Activated CD4-positive, alpha-beta memory T cell treated with anti-CD3 and anti-CD28 coated beads, Interleukin-2, amount 10 ng/mL, durations not matched to agents 7 days and 5 days (primary cell): ENCODE results near the gene USF2. TPM values are rescaled to one million over a fixed set of nuclear protein-coding genes. Genes with fewer than 3 reads are reported as not detected.
"Not testable (repeated sequence)": the region's sequence is repeated elsewhere in the genome, so short reads cannot be mapped to it uniquely, and the experiment has no call there.

ENCODE experiments used
- CTCF ChIA-PET: fragments of 350-600 bp; sonication (Branson Sonifier 250); formaldehyde crosslinking; loops from one replicate; lab custom pipeline; 2021; ENCODE audit warnings: antibody characterized with exemption, inconsistent platforms; lab: Charles Lee
- POLR2A ChIA-PET: fragments of 350-600 bp; sonication (Branson Sonifier 250); formaldehyde crosslinking; loops from one replicate; lab custom pipeline; 2021; ENCODE audit warnings: antibody characterized with exemption; lab: Charles Lee
- DNase-seq: peaks from one replicate; pipeline ENCODE4 v3.0.0-alpha.2; 2020
- H3K27ac Mint-ChIP-seq: one replicate; pipeline ENCODE4 v1.8.0; 2021; ENCODE audit warnings: mild to moderate bottlenecking, mixed read lengths
- H3K27me3 Mint-ChIP-seq: one replicate; pipeline ENCODE4 v1.8.0; 2021; ENCODE audit warnings: mixed read lengths
- H3K36me3 Mint-ChIP-seq: one replicate; pipeline ENCODE4 v1.8.0; 2021; ENCODE audit warnings: low read depth, mixed read lengths
- H3K4me1 Mint-ChIP-seq: one replicate; pipeline ENCODE4 v1.8.0; 2021; ENCODE audit warnings: mixed read lengths
- H3K4me3 Mint-ChIP-seq: one replicate; pipeline ENCODE4 v1.8.0; 2021; ENCODE audit warnings: mild to moderate bottlenecking, mixed read lengths
- H3K9me3 Mint-ChIP-seq: one replicate; pipeline ENCODE4 v1.8.0; 2021; ENCODE audit warnings: mixed read lengths
- total RNA-seq, 2 experiments: library from RNA; stranded (reverse); gene quantifications; one replicate each; pipeline ENCODE4 v1.2.3, GENCODE V29; 2021

Gene USF2, protein sequence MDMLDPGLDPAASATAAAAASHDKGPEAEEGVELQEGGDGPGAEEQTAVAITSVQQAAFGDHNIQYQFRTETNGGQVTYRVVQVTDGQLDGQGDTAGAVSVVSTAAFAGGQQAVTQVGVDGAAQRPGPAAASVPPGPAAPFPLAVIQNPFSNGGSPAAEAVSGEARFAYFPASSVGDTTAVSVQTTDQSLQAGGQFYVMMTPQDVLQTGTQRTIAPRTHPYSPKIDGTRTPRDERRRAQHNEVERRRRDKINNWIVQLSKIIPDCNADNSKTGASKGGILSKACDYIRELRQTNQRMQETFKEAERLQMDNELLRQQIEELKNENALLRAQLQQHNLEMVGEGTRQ
- 100 to 1,000 TPM; 164 to 172 TPM for total RNA-seq

DNA sequence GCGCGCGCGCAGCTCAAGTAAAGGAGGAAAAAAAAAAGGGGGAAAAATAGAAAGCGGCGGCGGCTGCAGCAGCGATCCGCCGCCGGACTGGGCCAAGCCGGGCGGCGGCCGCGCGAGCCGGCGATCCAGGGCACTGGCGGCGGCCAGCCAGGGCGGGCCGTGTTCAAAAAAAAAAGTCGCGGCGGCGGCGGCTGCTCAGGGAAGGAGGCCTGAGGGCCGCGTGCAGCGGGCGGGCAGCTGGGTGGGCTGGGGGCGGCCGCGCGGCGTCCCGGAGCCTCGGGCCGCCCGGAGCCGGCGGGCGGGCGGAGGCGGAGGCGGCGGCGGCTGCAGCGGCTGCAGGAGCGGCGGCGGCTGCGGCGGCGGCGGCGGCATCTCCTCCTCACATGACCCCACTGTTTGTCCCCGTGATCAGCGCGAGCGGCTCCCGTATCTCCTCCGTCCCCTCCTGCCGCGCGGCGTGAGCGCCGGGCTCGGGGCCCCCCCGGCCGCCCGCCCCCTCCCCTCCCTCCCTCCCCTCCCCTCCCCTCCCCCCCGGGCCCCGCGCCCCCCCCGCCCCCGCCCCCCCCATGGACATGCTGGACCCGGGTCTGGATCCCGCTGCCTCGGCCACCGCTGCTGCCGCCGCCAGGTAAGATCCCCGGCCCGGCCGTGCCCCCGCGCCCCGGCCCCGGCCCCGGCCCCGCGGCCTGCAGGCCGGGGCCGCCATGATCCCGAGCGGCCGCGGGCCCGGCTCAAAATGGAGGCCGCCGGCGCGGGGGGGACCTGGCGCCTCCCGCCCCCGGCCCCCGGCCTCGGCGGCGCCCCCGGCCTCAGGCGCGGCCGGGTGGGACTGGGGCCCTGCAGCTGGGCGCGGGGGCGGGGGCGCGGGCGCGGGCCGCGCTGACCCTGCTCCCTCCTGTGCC, at the start of gene USF2:
Gene USF2 (plus strand): TSS at position 427 of the 902 bp plus-strand sequence. CDS start 140 bp downstream, at position 567.
- CTCF ChIA-PET, result interaction anchor here (0.6 to 2.2 kb wide), 5 partner anchors 126 to 279 kb away, joined by 3 to 10 read pairs (median 3); partner anchors contain the start of gene FXYD7
- Mint-ChIP-seq H3K36me3 (peaks cover 53% of the 10 kb centered on the region), H3K27ac (peak within 1 kb of the TSS; percentile 88), H3K4me3 (peak within 1 kb of the TSS; percentile 91), H3K27me3 (no peaks in the 10 kb centered on the region), H3K4me1 (peaks cover 34% of the 10 kb centered on the region), H3K9me3 (no peaks in the 10 kb centered on the region)
- DNase-seq, result peak; percentile 71
- POLR2A ChIA-PET, result interaction anchor here (0.6 to 5.0 kb wide), 12 partner anchors 10 to 127 kb away, joined by 3 to 28 read pairs (median 5); partner anchors contain the start of genes FXYD5 and FXYD7

DNA sequence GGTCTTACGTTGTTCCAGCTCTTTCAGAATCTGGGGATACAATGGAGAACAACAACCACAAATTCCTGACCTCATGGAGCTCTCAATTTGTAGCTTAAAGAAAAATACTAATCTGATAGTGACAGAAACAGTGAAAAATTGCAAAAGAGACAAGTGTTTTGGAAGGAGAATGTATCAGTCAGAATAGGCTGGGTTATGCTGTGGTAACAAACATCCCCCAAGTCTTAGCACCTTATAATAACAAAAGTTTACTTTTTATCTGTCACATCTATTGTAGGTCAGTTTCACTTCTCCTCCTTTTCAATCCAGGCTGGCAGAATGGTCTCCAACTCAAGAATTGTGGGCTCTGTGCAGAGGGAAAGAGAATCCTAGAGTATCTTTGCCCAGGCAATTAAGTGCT, 49.8 kb upstream of the USF2 start:
- Mint-ChIP-seq H3K9me3 (peaks cover 17% of the 10 kb centered on the region), H3K4me3 (no peak overlapping the region), H3K4me1 (peaks cover 49% of the 10 kb centered on the region), H3K27me3 (no peaks in the 10 kb centered on the region), H3K27ac (no peak overlapping the region), H3K36me3 (peaks cover 11% of the 10 kb centered on the region)
- CTCF ChIA-PET, result no interaction called here
- POLR2A ChIA-PET, result interaction anchor here (2.5 kb wide), 1 partner anchor 12 kb away, joined by 11 read pairs; no protein-coding TSS in a partner anchor
- no peak for DNase-seq

DNA sequence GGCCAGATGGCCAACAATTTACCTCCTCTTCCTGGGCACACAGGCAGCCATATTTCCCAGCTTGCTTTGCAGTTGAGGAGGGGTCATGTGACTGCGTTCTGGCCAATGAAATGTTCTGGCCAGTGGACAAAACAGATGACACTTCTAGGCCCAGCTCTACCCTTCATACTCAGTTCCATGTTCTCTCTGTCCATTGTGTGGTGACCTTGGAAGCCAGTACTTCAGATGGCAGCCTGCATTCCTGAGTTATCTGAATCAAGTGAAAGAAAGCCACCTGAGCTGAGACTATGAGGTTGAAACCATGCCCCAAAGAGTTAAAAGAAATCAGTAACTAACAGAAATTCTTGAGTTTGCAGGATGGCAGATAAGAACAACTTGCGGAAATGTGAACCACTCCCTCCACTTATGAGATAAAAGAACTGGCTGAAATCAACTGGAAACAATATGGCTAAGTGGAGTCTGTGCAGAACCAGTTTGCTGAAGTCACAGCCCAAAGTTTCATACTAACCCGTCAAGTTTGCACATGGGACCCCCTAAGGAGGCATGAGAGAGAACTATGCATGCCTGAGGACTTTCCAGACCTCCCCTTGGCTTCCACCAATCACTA, 48.3 kb upstream of the USF2 start:
- peak; percentile 15 for DNase-seq
- CTCF ChIA-PET, result no interaction called here
- H3K4me3 Mint-ChIP-seq, result no peak overlapping the region
- POLR2A ChIA-PET, result interaction anchor here (0.9 to 1.2 kb wide), 2 partner anchors 8 to 79 kb away, joined by 3 to 6 read pairs; no protein-coding TSS in a partner anchor
- peaks cover 17% of the 10 kb centered on the region for H3K9me3 Mint-ChIP-seq
- H3K27me3 Mint-ChIP-seq, result no peaks in the 10 kb centered on the region
- H3K27ac Mint-ChIP-seq, result peak overlapping the region; percentile 41
- H3K36me3 Mint-ChIP-seq, result peaks cover 9% of the 10 kb centered on the region
- peaks cover 38% of the 10 kb centered on the region for H3K4me1 Mint-ChIP-seq

DNA sequence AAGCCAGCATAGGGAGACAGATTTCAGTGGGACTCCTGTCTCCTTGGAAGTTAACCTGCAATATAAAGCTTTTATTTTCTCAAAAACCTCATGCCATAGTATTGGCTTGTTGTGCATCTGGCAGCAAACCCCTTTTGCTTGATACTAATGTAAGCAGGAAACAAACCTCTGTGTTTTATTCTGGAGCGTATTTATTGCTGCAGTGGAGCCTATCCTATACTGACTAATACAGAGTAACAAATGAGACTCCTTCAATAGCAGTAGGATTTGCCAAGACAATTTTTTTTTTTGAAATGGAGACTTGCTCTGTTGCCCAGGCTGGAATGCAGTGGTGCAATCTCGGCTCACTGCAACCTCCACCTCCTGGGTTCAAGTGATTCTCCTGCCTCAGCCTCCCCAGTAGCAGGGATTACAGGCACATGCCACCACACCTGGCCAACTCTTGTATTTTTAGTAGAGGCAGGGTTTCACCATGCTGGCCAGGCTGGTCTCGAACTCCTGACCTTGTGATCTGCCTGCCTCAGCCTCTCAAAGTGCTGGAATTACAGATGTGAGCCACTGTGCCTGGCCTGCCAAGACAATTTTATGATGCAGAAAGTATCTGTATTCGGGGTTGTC, 47.7 kb upstream of the USF2 start:
- H3K27me3 Mint-ChIP-seq, CTCF ChIA-PET, H3K4me3 Mint-ChIP-seq, H3K36me3 Mint-ChIP-seq: not testable (repeated sequence)
- DNase-seq, result peak; percentile 4
- Mint-ChIP-seq H3K4me1 (peaks cover 37% of the 10 kb centered on the region), H3K9me3 (peaks cover 17% of the 10 kb centered on the region), H3K27ac (peak overlapping the region; percentile 41)
- POLR2A ChIA-PET, result interaction anchor here (0.9 to 1.2 kb wide), 2 partner anchors 9 to 80 kb away, joined by 3 to 6 read pairs; no protein-coding TSS in a partner anchor

DNA sequence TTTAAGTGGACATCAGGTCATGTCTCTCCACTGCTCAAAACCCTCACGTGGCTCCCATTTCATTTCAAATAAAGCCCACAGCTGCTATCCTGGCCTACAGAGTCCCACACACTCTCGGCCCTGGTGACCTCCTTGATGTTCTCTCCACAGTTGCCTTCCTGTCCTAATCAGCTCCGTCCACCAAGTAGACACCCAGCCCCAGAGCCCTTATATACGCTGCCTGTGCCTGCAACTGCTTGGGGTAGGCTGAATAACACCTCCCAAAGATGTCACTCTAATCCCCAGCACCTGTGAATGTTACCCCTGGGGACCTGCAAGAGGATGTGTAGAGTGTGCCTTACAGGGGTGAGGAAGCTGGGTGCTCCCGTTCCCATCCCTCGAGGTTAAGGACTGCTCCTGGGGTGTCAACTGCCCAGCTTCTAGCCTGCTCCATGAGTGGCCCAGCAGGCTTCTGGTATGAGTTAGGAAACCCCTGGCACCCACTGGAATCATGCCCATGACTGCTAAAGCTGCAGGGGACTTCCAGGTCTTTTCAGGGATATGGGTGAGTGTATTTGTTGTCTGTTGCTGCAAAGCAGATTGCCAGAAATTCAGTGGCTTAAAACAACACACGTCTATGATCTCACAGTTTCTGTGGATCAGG, 46.3 kb upstream of the USF2 start:
- peaks cover 17% of the 10 kb centered on the region for H3K9me3 Mint-ChIP-seq
- H3K27me3 Mint-ChIP-seq, result no peaks in the 10 kb centered on the region
- no peak overlapping the region for H3K4me3 Mint-ChIP-seq
- H3K36me3 Mint-ChIP-seq, result peaks cover 8% of the 10 kb centered on the region
- no peak overlapping the region for H3K27ac Mint-ChIP-seq
- H3K4me1 Mint-ChIP-seq, result peaks cover 28% of the 10 kb centered on the region
- CTCF ChIA-PET, result no interaction called here
- POLR2A ChIA-PET, result interaction anchor here (1.2 to 1.4 kb wide), 3 partner anchors 8 to 16 kb away, joined by 4 to 7 read pairs (median 5); no protein-coding TSS in a partner anchor
- DNase-seq, result peak; percentile 13

DNA sequence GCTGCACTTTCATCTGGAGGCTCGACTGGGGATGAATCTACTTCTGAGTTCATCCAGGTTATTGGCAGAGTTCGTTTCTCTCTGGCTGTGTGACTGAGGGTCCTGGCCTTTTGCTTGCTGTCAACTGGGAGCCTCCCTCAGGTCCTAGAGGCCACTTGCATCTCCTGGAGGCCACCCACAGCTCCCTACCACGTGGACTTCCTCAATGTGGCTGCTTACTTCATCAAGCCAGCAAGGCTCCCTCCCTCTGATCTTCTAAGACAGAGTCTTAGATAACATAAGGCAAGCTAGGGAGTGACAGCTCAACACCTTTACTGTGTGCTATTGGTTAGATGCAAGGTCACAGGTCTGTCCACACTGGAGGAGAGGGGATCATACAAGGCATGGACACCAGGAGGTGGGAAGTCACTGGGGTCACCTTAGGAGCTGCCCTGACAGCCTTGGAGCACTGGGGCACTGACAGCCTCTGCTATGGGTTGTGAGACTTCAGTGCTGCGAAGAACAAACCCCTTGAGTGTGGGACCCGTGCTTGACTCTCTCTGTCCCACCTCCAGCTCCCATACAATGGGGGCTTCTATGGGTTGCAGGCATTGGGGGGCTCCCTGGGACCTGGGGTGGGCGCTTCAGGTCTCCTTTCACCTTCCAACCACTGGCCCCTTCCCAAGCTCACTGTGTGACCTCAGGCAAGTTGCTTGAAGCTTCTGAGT, 45.5 kb upstream of the USF2 start:
- H3K27ac Mint-ChIP-seq, result no peak overlapping the region

DNA sequence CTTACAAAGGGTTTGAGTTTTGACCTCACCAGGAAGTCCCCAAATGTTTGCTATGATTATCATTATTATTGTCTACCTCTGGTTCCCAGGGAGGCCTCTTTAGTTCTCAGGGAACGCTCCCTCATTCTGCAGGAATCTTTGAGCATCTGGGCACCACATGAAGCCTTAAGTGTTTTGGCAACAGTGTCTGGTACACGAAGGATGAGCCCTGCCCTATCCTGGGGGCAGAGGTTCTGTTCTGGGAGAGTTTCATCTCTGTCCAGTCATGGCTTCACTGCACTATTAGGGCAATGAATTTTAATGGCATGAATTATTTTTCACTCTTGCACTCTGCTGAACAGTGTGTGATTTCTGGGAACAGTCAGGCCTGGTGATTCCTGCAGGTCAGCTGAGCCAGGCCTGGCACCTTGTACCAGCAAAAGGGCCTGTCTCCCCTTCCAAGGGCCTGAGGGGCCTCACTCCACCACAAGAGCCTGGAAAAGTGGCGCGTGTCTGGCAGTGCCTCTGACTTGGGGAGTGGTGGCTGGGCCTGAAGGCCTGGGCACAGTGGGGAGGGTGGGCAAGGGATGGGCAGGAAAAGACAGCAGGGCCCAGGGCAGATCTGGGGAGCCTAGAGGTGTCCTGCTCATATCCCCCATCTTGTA, 44.8 kb upstream of the USF2 start:
- no peaks in the 10 kb centered on the region for H3K27me3 Mint-ChIP-seq
- POLR2A ChIA-PET, result interaction anchor here (1.4 kb wide), 2 partner anchors 10 to 12 kb away, joined by 5 to 7 read pairs; no protein-coding TSS in a partner anchor
- CTCF ChIA-PET, result no interaction called here
- H3K4me1 Mint-ChIP-seq, result peaks cover 26% of the 10 kb centered on the region
- H3K9me3 Mint-ChIP-seq, result peaks cover 13% of the 10 kb centered on the region
- no peak overlapping the region for H3K27ac Mint-ChIP-seq
- no peak overlapping the region for H3K4me3 Mint-ChIP-seq
- DNase-seq, result peak; percentile 5
- H3K36me3 Mint-ChIP-seq, result peaks cover 6% of the 10 kb centered on the region

More for the DNA sequence above, 45.5 kb upstream of the USF2 start:
- DNase-seq, result peak; percentile 13
- POLR2A ChIA-PET, result interaction anchor here (1.2 to 1.4 kb wide), 3 partner anchors 9 to 17 kb away, joined by 4 to 7 read pairs (median 5); no protein-coding TSS in a partner anchor
- Mint-ChIP-seq H3K27me3 (no peaks in the 10 kb centered on the region), H3K4me1 (peaks cover 26% of the 10 kb centered on the region), H3K9me3 (peaks cover 17% of the 10 kb centered on the region), H3K36me3 (peaks cover 8% of the 10 kb centered on the region), H3K4me3 (no peak overlapping the region)
- CTCF ChIA-PET, result no interaction called here

DNA sequence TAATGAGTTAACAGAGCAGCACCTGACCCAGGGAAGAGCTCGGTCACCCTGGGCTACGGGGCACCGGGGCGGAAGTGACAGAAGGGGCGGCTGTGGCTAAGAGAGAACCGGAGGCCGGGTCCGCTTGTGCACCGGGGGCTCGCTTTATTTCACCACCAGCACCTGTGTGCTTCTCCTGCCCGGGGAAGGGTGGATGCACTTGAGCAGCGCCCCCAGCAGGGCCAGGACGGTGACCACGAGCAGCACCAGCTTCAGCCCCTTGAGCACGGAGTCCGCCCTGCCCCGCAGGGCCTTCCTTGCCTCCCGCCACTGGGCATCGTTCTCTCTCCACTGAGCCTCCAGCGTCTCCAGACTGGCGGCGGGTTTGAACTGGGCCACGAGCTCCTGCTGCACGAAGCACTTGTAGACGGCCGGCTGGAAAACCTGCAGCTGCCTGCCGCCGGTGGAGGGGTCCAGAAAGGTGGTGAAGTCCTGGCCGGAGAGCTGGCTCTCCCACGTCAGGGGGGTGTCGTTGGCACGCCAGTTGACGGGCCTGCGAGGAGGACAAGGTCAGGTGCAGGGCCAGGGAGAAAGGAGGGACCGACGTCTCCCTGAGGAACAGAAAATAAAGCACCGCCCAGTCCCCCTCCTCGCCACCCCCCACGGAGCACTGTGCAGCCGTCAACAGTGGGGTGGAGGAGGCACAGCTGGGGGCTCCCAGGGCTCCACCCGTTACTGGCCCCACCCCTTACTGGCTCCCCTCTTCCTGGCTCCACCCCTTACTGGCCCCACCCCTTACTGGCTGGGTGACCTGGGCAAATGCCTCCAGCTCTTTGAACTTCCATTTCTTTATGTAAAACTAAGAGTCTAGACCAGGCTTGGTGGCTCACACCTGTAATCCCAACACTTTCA, 43.8 kb upstream of the USF2 start:
- Mint-ChIP-seq H3K4me1 (peaks cover 21% of the 10 kb centered on the region), H3K9me3 (peaks cover 7% of the 10 kb centered on the region), H3K27ac (no peak overlapping the region), H3K4me3 (no peak overlapping the region), H3K36me3 (no peaks in the 10 kb centered on the region), H3K27me3 (peaks cover 2% of the 10 kb centered on the region)
- ChIA-PET CTCF (no interaction called here), POLR2A (interaction anchor here (1.2 kb wide), 1 partner anchor 13 kb away, joined by 3 read pairs; no protein-coding TSS in a partner anchor)
- DNase-seq, result no peak

DNA sequence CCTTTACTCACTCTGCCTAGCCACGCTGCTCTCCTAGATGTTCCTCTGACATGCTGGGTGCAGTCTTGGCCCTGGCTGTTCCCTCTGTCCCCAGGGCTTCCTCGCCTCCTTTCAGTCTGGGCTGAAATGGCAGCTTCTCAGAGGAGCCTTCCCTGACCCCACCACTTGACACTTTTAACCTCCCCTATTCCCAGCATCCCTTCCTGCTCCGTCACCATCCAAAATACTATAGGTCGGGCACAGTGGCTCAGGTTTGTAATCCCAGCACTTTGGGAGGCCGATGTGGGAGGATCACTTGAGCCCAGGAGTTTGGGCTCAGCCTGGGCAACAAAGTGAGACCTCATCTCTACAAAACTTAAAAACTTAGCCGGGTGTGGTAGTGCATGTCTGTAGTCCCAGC, 42.8 kb upstream of the USF2 start:
- POLR2A ChIA-PET, result no interaction called here

DNA sequence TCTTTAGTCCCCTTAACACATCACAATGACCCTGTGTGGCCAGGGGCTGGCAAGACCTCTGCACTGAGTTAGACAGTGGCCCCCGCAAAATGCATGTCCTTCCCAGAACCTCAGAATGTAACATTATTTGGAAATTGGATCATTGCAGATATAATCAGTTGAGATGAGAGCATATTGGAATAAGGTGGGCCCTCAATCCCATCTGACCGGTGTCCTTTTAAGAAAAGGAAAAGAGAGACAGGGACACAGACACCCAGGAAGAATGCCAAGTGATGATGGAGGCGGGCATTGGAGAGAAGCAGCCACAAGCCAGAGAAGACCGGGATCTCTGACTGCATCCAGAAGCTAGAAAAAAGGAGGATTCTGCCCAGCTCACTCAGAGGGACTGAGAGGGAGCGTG, 42.0 kb upstream of the USF2 start:
- Mint-ChIP-seq H3K27ac (no peak overlapping the region), H3K4me1 (peaks cover 13% of the 10 kb centered on the region), H3K27me3 (peaks cover 2% of the 10 kb centered on the region), H3K4me3 (no peak overlapping the region), H3K9me3 (peaks cover 4% of the 10 kb centered on the region), H3K36me3 (no peaks in the 10 kb centered on the region)
- CTCF ChIA-PET, result no interaction called here
- POLR2A ChIA-PET, result no interaction called here
- no peak for DNase-seq

More for the DNA sequence above, 42.8 kb upstream of the USF2 start:
- CTCF ChIA-PET, result no interaction called here
- Mint-ChIP-seq H3K9me3 (peaks cover 4% of the 10 kb centered on the region), H3K4me3 (no peak overlapping the region), H3K27ac (no peak overlapping the region), H3K27me3 (peaks cover 2% of the 10 kb centered on the region), H3K4me1 (peaks cover 13% of the 10 kb centered on the region), H3K36me3 (no peaks in the 10 kb centered on the region)
- DNase-seq, result no peak
